ENCODE results near the gene LRRC46. TPM values are rescaled to one million over a fixed set of nuclear protein-coding genes. Genes with fewer than 3 reads are reported as not detected.
A peak's percentile ranks its signal among the peaks of the same experiment; 100 is the strongest.

The LRRC46 gene
- total and polyA plus RNA-seq, 2 of the 13 experiments (the other 11 are each of a cell fraction or from before 2014, with no cell fraction given) = 0.09 TPM

GRCh38 chr17:47844227-47844626 lies 12.8 kb downstream of the LRRC46 start (continued):
- TF ChIP-seq, protein P1, sequence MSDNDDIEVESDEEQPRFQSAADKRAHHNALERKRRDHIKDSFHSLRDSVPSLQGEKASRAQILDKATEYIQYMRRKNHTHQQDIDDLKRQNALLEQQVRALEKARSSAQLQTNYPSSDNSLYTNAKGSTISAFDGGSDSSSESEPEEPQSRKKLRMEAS (IDR thresholded peaks at IDR 0.05) = peak; percentile 48
- TF ChIP-seq ZZZ3 (CRISPR knock-in tag; IDR thresholded peaks at IDR 0.05; ENCODE audit: borderline replicate concordance) (no peak), NFKBIZ (CRISPR knock-in tag; IDR thresholded peaks at IDR 0.05) (no peak), NAIF1 (CRISPR knock-in tag; IDR thresholded peaks at IDR 0.05; ENCODE audit: borderline replicate concordance) (no peak), STAT5B (CRISPR knock-in tag; IDR thresholded peaks at IDR 0.05) (no peak), FOXK1 (CRISPR knock-in tag; IDR thresholded peaks at IDR 0.05; ENCODE audit: borderline replicate concordance, low read depth) (0 out of 2 replicates have a peak, but pooled peaks have one; percentile 17), ZNF720 (CRISPR knock-in tag; IDR thresholded peaks at IDR 0.05) (no peak), MED1 (CRISPR knock-in tag; IDR thresholded peaks at IDR 0.05) (0 out of 2 replicates have a peak, but pooled peaks have one; percentile 24), ZNF644 (CRISPR knock-in tag; IDR thresholded peaks at IDR 0.05; ENCODE audit: low read depth) (0 out of 2 replicates have a peak, but pooled peaks have one; percentile 28), ZFYVE20 (CRISPR knock-in tag; IDR thresholded peaks at IDR 0.05; ENCODE audit: borderline replicate concordance, low read depth) (no peak), HMGA1 (CRISPR knock-in tag; conservative IDR thresholded peaks at IDR 0.05) (no peak), BHLHE40 (IDR thresholded peaks at IDR 0.05; ENCODE audit: low read length) (peak; percentile 48; the same call in 1 of the 2 replicates), EP300 (IDR thresholded peaks at IDR 0.05; ENCODE audit: low read depth in 2 of 2, low read length in 2 of 2) (0 out of 4 replicates have a peak, but pooled peaks of 1 of the 2 experiments have one; percentile 17), EP300 (CRISPR knock-in tag; IDR thresholded peaks at IDR 0.05; ENCODE audit: borderline replicate concordance) (no peak), FOSL2 (CRISPR knock-in tag; IDR thresholded peaks at IDR 0.05) (peak; percentile 61), RCOR2 (CRISPR knock-in tag; IDR thresholded peaks at IDR 0.05) (no peak), ZSCAN5A (CRISPR knock-in tag; IDR thresholded peaks at IDR 0.05; ENCODE audit: borderline replicate concordance) (no peak), ZNF501 (CRISPR knock-in tag; IDR thresholded peaks at IDR 0.05) (0 out of 2 replicates have a peak, but pooled peaks have one; percentile 43), SMC3 (IDR thresholded peaks at IDR 0.05; ENCODE audit: low read length) (no peak), ZNF367 (CRISPR knock-in tag; IDR thresholded peaks at IDR 0.05; ENCODE audit: borderline replicate concordance) (no peak), KDM1A (CRISPR knock-in tag; IDR thresholded peaks at IDR 0.05) (0 out of 2 replicates have a peak, but pooled peaks have one; percentile 9), ETV5 (CRISPR knock-in tag; IDR thresholded peaks at IDR 0.05; ENCODE audit: borderline replicate concordance) (no peak), RXRA (CRISPR knock-in tag; IDR thresholded peaks at IDR 0.05) (peak; percentile 54; the same call in 1 of the 2 replicates), EHMT2 (IDR thresholded peaks at IDR 0.05; ENCODE audit: borderline replicate concordance, low read depth, low read length) (no peak)
- TF ChIP-seq, protein P2, sequence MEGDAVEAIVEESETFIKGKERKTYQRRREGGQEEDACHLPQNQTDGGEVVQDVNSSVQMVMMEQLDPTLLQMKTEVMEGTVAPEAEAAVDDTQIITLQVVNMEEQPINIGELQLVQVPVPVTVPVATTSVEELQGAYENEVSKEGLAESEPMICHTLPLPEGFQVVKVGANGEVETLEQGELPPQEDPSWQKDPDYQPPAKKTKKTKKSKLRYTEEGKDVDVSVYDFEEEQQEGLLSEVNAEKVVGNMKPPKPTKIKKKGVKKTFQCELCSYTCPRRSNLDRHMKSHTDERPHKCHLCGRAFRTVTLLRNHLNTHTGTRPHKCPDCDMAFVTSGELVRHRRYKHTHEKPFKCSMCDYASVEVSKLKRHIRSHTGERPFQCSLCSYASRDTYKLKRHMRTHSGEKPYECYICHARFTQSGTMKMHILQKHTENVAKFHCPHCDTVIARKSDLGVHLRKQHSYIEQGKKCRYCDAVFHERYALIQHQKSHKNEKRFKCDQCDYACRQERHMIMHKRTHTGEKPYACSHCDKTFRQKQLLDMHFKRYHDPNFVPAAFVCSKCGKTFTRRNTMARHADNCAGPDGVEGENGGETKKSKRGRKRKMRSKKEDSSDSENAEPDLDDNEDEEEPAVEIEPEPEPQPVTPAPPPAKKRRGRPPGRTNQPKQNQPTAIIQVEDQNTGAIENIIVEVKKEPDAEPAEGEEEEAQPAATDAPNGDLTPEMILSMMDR (CRISPR knock-in tag; IDR thresholded peaks at IDR 0.05) = 0 out of 2 replicates have a peak, but pooled peaks have one; percentile 2

Measured in HepG2 (cell line).